Stimulated activated CD8-positive, alpha-beta memory T cell treated with anti-CD3 and anti-CD28 coated beads, Interleukin-2, amount 100 ng/mL, for 1 hour (primary cell): Measurements from ENCODE around the gene N4BP3.
"Not testable (repeated sequence)": the region's sequence is repeated elsewhere in the genome, so short reads cannot be mapped to it uniquely, and the experiment has no call there.

Source experiments
- DNase-seq, 2 donors: peaks; one replicate each; pipeline ENCODE4 v3.0.0-alpha.2; 2020; ENCODE audit warnings: low read depth in 2 of 2

The N4BP3 gene

GRCh38 chr5:178121391-178122276, 8.3 kb downstream of the N4BP3 start:
- no peak for DNase-seq

- DNase-seq: no peak
Measured at GRCh38 chr5:178122346-178122745, 9.0 kb downstream of the N4BP3 start.

DNA sequence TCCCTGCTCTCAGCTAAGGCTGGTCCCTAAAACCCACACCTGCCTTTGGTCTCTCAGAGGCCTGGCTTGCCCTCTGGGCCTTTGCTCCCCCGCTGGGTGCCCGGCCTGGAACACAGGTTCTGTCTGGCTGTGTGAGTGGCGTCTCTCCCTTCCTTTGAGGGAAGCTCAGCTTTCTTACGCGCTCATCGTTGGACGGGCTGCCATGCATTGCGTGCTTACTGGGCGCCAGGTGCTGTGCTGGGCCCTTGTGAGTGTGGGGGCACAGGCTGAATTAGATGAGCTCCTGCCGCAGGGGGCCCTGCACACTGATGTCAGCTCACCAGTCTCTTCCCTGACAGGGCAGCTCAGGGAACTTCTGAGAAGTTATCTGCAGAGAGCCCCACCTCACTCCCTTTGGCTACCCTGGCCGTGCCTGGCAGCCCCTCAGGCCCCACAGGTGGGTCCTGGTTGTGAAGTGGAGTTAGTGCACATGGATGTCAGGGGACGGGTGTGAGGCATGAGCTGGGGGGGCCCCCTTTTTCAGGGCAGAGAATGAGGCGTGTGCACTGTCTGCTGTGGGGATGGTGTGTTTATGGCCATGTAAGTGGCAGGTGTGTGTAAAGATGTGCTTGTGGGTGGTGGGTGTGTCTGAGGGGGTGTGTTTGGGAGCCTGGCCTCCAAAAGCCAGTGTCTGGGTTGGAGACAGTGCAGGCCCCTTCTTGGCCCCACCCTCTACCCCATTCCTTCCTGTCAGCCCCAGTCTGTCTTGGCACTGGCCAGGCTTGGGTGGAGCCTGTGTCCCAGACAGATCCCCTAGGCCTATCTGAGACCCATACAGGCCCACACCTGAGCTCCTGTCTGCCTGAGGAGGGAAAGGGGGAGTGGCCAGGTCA, 10.0 kb downstream of the N4BP3 start:
- no peak for DNase-seq

DNA sequence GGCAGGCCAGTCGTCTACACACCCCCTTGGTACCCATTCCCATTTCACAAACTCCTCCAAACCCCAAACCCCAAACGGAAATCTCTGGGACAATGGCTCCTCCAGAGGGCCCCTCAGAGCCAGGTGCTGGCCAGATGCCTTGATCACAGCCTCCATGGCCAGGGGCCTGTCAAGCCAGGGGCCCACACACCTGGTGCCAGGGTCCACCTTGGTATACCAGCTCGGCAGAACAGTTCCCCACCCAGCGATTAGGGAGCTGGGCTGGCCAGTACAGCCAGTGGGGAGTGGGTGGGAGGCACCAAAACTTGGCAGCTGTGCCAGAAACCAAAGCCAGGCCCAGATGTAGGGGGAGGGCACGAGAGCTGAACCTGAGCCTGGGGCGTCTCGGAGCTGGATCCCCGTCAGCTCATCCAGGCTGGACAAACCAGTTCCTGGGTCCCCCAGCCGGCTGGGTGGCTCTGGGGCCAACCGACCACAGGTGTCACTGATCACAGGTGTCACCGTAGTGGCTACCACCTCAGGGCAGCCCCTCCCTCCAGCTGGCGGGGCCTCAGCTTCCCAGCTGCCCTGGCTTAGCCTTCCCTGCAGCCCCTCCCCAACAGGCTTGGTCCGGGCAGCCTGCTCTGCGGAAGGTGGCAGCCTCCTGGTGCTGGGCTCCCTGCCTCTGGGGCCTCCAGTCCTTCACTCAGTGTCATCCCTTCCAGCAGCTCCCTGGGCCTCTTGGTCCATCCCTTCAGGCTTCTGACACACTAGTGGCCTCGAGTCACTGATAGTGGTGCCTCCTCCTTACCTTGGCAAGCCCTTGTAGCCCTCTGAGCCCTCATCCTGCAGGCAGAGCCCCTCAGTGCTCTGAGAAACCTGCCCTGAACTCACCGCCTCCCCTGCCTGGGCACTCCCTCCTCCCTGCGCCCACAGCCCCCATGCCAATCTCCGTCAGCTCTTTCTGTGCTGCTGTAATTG, 10.9 kb downstream of the N4BP3 start:
- no peak for DNase-seq

GRCh38 chr5:178125253-178125906, 12.0 kb downstream of the N4BP3 start:
- DNase-seq: no peak

DNA sequence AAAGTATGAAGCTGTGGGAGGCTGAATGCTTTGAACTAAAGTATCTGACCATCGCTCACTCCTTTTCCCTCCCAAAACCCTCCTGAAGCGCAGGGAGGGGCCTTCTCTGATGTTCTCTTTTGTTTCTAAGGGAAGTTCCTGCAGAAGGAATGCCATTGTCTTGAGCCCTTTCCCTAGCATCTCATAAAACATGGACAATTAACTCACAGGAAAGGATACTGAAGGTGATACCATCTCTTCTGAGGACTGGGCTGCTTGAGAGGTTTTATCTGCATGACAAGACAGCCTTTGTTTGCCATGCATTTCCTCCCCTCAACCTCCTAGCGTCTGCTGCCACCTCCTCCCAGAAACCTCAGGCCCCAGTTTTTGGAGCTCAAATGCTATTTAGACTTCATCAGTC, 13.2 kb downstream of the N4BP3 start:
- DNase-seq: no peak

DNA sequence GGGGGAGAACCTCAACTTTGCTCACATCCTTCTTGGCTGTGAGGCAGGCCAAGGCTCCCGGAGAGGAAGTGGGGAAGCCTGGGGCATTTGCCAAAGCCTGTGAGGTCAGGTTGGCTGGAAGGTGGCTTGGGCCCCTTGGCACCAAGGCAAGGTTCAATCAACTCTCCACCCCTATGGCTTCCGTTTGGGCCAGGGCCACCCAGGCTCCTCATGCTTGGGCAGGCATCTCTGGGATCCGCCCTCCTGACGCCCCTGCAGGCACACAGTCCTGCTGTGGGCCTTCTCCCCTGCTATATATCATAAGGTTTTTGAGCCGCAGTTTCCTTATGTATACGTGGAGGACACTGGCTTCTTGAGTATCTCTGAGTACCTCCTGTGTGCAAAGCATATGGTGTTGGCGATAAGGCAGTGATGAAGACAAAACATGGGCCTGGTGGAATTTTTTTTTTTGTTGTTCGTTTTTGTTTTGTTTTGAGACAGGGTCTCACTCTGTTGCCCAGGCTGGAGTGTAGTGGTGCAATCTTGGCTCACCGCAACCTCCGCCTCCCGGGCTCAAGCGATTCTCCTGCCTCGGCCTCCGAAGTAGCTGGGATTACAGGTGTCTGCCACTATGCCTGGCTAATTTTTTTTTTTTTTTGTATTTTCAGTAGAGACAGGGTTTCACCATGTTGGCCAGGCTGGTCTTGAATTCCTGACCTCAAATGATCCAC, 14.1 kb downstream of the N4BP3 start:
- not testable (repeated sequence) for DNase-seq

DNA sequence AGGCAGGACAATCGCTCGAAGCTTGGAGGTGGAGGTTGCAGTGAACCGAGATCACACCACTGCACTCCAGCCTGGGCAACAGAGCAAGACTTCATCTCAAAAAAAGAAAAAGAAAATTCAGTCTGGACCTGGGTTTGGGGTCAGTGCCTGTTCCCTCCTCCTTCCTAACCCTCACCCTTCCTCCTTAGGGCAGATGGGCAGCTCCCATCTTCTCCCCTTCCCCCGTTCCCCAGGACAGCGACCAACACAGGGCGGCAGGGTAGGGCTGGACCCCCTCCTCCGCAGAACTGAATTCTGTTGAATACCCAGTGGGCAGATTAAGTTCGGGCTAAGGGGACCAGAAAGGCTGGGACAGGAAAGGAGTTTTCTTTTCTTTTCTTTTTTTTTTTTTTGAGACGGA, 16.0 kb downstream of the N4BP3 start:
- no peak for DNase-seq

DNA sequence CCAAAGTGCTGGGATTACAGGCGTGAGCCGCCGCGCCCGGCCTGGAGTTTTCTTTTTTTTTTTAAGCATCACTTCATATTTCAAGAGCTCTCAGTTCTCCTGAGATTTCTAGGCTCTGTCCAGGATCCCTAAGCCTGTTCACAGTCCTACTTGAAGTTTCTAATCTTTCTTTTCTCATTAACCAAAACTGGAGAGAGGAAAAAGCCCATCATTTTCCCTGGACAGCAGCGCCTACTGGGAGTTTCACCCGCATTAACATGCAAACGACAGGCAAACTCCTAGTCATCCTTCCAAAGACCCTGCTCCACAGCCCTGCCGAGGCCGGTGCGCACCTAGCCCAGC, 16.9 kb downstream of the N4BP3 start:
- not testable (repeated sequence) for DNase-seq

GRCh38 chr5:178130576-178131445, 17.5 kb downstream of the N4BP3 start, which contains the start of gene RMND5B:
TSS of gene RMND5B (plus strand) at chr5:178131014. CDS start at chr5:178138120, 7,106 bp downstream.
- DNase-seq: peak; percentile 44 to 63

DNA sequence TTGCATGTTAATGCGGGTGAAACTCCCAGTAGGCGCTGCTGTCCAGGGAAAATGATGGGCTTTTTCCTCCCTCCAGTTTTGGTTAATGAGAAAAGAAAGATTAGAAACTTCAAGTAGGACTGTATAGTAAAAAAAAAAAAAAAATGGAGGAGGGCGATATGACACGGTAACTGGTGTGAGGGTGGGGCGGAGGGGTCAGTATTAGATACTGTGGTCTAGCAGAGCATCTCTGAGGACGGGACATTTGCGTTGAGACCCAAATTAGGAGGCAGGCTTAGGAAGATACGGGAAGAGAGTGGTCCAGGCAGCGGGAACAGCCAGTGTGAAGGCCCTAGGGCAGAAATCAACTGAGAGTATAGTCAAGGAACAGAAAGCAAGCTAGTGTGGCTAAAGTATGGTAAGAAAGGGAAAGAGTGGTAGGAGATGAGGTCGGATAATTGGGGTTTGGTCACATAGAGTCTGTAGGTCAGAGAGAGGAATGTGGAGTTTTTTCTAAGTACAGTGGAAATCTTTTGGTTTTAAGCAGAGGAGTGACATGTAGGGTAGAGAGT, 18.2 kb downstream of the N4BP3 start:
- no peak for DNase-seq

GRCh38 chr5:178136990-178137389, 23.7 kb downstream of the N4BP3 start:
- no peak for DNase-seq

DNA sequence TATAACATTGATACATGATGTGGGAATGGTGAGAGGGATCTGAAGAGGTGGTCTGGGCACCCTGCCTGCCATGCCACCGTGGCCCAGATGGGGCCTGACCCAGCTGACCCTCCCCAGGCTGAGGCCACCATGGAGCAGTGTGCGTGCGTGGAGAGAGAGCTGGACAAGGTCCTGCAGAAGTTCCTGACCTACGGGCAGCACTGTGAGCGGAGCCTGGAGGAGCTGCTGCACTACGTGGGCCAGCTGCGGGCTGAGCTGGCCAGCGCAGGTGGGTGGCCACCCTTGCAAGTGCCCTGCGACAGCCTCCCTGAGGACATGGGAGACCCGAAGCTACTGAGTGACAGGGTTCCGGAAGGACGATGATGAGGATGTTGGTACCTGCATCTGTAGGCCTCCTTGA, 24.7 kb downstream of the N4BP3 start:
- no peak for DNase-seq

DNA sequence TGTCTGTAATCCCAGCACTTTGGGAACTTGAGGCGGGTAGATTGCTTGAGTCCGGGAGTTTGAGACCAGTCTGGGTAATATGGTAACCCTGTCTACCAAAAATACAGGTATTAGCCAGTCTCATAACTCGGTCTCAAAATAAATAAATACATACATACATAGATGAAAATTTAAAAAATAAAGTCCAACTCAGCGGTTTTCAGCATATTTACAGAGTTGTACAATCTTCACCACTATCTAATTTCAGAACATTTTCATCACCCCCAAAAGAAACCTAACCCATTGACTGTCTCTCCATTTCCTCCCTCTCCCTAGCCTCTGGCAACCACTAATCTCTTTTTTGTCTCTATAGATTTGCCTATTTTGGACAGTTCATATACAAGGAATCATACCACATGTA, 28.2 kb downstream of the N4BP3 start:
- DNase-seq: no peak

- no peak for DNase-seq
Measured at GRCh38 chr5:178142642-178143041, 29.3 kb downstream of the N4BP3 start.

DNA sequence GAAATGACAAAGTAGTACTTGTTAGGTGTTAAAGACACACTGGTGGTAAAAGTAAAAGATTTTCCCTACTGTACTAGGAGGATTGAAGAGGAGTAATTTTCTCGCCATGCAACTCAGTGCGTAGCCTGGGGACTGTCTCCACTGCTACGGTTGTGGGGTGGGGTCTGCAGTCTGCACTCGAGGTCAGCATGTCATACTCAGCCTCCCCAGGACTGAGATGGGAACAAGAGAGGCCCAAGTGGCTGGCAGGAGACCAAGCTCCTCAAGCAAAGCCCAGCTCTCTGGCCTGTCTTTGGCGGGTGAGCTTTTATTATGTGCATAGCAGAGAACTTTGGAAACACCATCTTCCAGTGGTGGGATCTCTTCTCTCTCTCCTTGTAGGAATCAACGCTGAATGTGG, 29.9 kb downstream of the N4BP3 start:
- DNase-seq: no peak

DNA sequence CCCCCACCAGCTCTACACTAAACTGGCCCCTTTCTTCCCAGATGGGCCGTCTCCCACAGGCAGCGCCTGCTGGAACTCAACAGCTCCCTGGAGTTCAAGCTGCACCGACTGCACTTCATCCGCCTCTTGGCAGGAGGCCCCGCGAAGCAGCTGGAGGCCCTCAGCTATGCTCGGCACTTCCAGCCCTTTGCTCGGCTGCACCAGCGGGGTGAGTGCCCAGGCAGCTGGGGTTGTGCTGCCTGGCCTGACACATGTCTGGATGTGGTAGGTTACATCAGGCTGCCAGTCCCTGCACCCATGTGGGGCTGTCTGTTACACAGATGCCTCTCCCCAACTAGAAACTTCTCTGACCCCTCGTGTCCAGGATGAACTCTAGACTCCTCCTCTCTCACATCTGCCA, 30.6 kb downstream of the N4BP3 start:
- DNase-seq: no peak

DNA sequence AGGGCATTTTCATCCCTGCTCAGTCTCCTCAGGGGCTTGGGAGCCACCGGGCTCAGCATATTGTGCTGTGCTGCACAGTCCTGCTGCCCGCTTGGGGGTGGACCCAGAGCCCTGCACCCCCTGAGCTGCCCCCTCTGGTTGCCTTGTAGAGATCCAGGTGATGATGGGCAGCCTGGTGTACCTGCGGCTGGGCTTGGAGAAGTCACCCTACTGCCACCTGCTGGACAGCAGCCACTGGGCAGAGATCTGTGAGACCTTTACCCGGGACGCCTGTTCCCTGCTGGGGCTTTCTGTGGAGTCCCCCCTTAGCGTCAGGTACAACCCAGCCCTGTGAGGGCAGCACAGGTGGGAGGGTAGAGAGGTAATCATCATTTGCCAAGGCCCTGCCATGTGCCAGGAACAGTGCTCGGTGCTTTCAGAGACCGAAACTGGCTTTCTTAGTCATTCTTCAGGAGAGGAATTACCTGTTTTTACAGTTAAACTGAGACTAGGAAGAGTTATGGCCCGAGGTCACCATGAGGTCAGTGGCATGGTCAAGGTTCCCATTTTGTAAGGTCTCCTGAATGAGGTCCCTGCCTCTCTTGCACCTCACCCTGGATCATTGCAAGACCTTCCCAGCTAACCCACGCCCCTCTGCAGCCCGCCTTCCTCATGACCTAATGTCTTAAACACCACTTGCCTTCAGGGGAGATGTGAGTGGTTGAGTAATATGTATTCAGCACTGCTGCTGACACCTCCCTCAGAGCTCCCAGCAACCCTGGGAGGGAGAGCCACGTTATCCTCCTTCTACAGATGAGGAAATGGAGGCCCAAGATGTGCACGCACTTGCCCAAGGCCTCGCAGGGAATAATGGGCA, 32.9 kb downstream of the N4BP3 start:
- DNase-seq: peak; percentile 57 to 66
